Measurements from ENCODE around the gene FBLIM1. TPM values are rescaled to one million over a fixed set of nuclear protein-coding genes. Genes with fewer than 3 reads are reported as not detected.
A peak's percentile ranks its signal among the peaks of the same experiment; 100 is the strongest.

Gene FBLIM1
- total and polyA plus RNA-seq, 4 experiments from 2014 or later = not detected

- ChIA-PET CTCF (ENCODE audit: partially characterized antibody) (interaction anchor here (1.0 kb wide), 1 partner anchor 18 kb away, joined by 5 read pairs; no protein-coding TSS in a partner anchor), POLR2A (ENCODE audit: partially characterized antibody) (no interaction called here)
- Mint-ChIP-seq H3K36me3 (no peaks in the 10 kb centered on the region), H3K27me3 (peaks cover 2% of the 10 kb centered on the region in 2 donors), H3K9me3 (no peaks in the 10 kb centered on the region), H3K4me1 (no peaks in the 10 kb centered on the region), H3K27ac (no peak overlapping the region), H3K4me3 (no peak overlapping the region)
- Histone ChIP-seq H3K4me1 (ENCODE audit: insufficient read depth, low read length) (no peaks in the 10 kb centered on the region), H3K9me3 (ENCODE audit: control insufficient read depth in 1 of 2, low read length in 2 of 2) (no peaks in the 10 kb centered on the region), H3K27ac (ENCODE audit: low read depth, low read length) (no peak overlapping the region), H3K4me3 (ENCODE audit: low read length in 2 of 2) (no peak overlapping the region), H3K36me3 (ENCODE audit: insufficient read depth, low read length) (no peaks in the 10 kb centered on the region), H3K27me3 (ENCODE audit: insufficient read depth, low read length) (no peaks in the 10 kb centered on the region)
- DNase-seq = no peak
- intact Hi-C loops (cut with micrococcal nuclease) = no loop called here
These were observed 39.2 kb downstream of the FBLIM1 start for GRCh38 chr1:15797614-15798390.

GRCh38 chr1:15799004-15799867 is 40.6 kb downstream of the FBLIM1 start:
- ChIA-PET CTCF (ENCODE audit: partially characterized antibody) (interaction anchor here (1.1 to 1.3 kb wide), 2 partner anchors 8 to 255 kb away, joined by 3 to 5 read pairs; no protein-coding TSS in a partner anchor), POLR2A (ENCODE audit: partially characterized antibody) (no interaction called here)
- DNase-seq = no peak
- peaks cover 0 to 2% (median 0%) of the 10 kb centered on the region in 4 donors for H3K4me1 Mint-ChIP-seq
- no peak overlapping the region for H3K27ac Mint-ChIP-seq
- no peak overlapping the region for H3K27ac ChIP-seq (ENCODE audit: low read depth, low read length)
- H3K4me1 ChIP-seq (ENCODE audit: insufficient read depth, low read length) = no peaks in the 10 kb centered on the region
- H3K9me3 Mint-ChIP-seq = no peaks in the 10 kb centered on the region
- no peaks in the 10 kb centered on the region for H3K9me3 ChIP-seq (ENCODE audit: control insufficient read depth in 1 of 2, low read length in 2 of 2)
- H3K27me3 Mint-ChIP-seq = peaks cover 2 to 4% of the 10 kb centered on the region in 2 donors
- H3K36me3 Mint-ChIP-seq = no peaks in the 10 kb centered on the region
- no peaks in the 10 kb centered on the region for H3K27me3 ChIP-seq (ENCODE audit: insufficient read depth, low read length)
- no peak overlapping the region for H3K4me3 ChIP-seq (ENCODE audit: low read length in 2 of 2)
- intact Hi-C loops (cut with micrococcal nuclease) = no loop called here
- H3K4me3 Mint-ChIP-seq = no peak overlapping the region
- no peaks in the 10 kb centered on the region for H3K36me3 ChIP-seq (ENCODE audit: insufficient read depth, low read length)

- Histone ChIP-seq H3K36me3 (ENCODE audit: insufficient read depth, low read length) (no peaks in the 10 kb centered on the region), H3K9me3 (ENCODE audit: control insufficient read depth in 1 of 2, low read length in 2 of 2) (no peaks in the 10 kb centered on the region), H3K27ac (ENCODE audit: low read depth, low read length) (no peak overlapping the region), H3K27me3 (ENCODE audit: insufficient read depth, low read length) (no peaks in the 10 kb centered on the region), H3K4me1 (ENCODE audit: insufficient read depth, low read length) (no peaks in the 10 kb centered on the region), H3K4me3 (ENCODE audit: low read length in 2 of 2) (no peak overlapping the region)
- intact Hi-C loops (cut with micrococcal nuclease) = no loop called here
- ChIA-PET POLR2A (ENCODE audit: partially characterized antibody) (no interaction called here), CTCF (ENCODE audit: partially characterized antibody) (interaction anchor here (0.8 to 1.1 kb wide), 2 partner anchors 8 to 9 kb away, joined by 3 read pairs; no protein-coding TSS in a partner anchor)
- H3K9me3 Mint-ChIP-seq = no peaks in the 10 kb centered on the region
- no peak for DNase-seq
- H3K27me3 Mint-ChIP-seq = peaks cover 2 to 4% of the 10 kb centered on the region in 2 donors
- no peak overlapping the region for H3K4me3 Mint-ChIP-seq
- no peak overlapping the region for H3K27ac Mint-ChIP-seq
- H3K36me3 Mint-ChIP-seq = no peaks in the 10 kb centered on the region
- H3K4me1 Mint-ChIP-seq = peaks cover 0 to 2% (median 0%) of the 10 kb centered on the region in 4 donors
These were observed 41.6 kb downstream of the FBLIM1 start for GRCh38 chr1:15799928-15800835.

GRCh38 chr1:15802234-15802965 is 43.8 kb downstream of the FBLIM1 start:
- POLR2A ChIA-PET (ENCODE audit: partially characterized antibody) = no interaction called here
- Histone ChIP-seq H3K4me1 (ENCODE audit: insufficient read depth, low read length) (no peaks in the 10 kb centered on the region), H3K9me3 (ENCODE audit: control insufficient read depth in 1 of 2, low read length in 2 of 2) (no peaks in the 10 kb centered on the region), H3K4me3 (ENCODE audit: low read length in 2 of 2) (no peak overlapping the region), H3K27me3 (ENCODE audit: insufficient read depth, low read length) (no peaks in the 10 kb centered on the region), H3K27ac (ENCODE audit: low read depth, low read length) (no peak overlapping the region), H3K36me3 (ENCODE audit: insufficient read depth, low read length) (no peaks in the 10 kb centered on the region)
- CTCF ChIA-PET (ENCODE audit: partially characterized antibody) = interaction anchor here (0.6 to 0.8 kb wide), 3 partner anchors 13 to 276 kb away, joined by 3 read pairs; no protein-coding TSS in a partner anchor
- DNase-seq = no peak
- H3K27me3 Mint-ChIP-seq = peaks cover 2 to 4% of the 10 kb centered on the region in 2 donors
- H3K9me3 Mint-ChIP-seq = no peaks in the 10 kb centered on the region
- H3K4me3 Mint-ChIP-seq = no peak overlapping the region
- intact Hi-C loops (cut with micrococcal nuclease) = no loop called here
- peaks cover 0 to 2% (median 0%) of the 10 kb centered on the region in 4 donors for H3K4me1 Mint-ChIP-seq
- no peaks in the 10 kb centered on the region for H3K36me3 Mint-ChIP-seq
- H3K27ac Mint-ChIP-seq = no peak overlapping the region

- no peak overlapping the region for H3K27ac ChIP-seq (ENCODE audit: low read depth, low read length)
- DNase-seq = peak in 3 of 5 donors; percentile 10 to 24 (median 13)
- Mint-ChIP-seq H3K36me3 (no peaks in the 10 kb centered on the region), H3K4me1 (peaks cover 0 to 2% (median 0%) of the 10 kb centered on the region in 4 donors), H3K27me3 (peaks cover 2 to 4% of the 10 kb centered on the region in 2 donors), H3K4me3 (no peak overlapping the region), H3K27ac (no peak overlapping the region), H3K9me3 (no peaks in the 10 kb centered on the region)
- CTCF ChIA-PET (ENCODE audit: partially characterized antibody) = interaction anchor here (0.6 to 1.8 kb wide), 4 partner anchors 9 to 252 kb away, joined by 3 to 7 read pairs (median 4); no protein-coding TSS in a partner anchor
- POLR2A ChIA-PET (ENCODE audit: partially characterized antibody) = no interaction called here
- H3K9me3 ChIP-seq (ENCODE audit: control insufficient read depth in 1 of 2, low read length in 2 of 2) = no peaks in the 10 kb centered on the region
- no peaks in the 10 kb centered on the region for H3K4me1 ChIP-seq (ENCODE audit: insufficient read depth, low read length)
- no peak overlapping the region for H3K4me3 ChIP-seq (ENCODE audit: low read length in 2 of 2)
- H3K36me3 ChIP-seq (ENCODE audit: insufficient read depth, low read length) = no peaks in the 10 kb centered on the region
- no peaks in the 10 kb centered on the region for H3K27me3 ChIP-seq (ENCODE audit: insufficient read depth, low read length)
- intact Hi-C loops (cut with micrococcal nuclease) = loop anchor here (1.0 kb wide), 1 partner anchor 191 kb away; no protein-coding TSS in a partner anchor
These were observed 44.8 kb downstream of the FBLIM1 start for GRCh38 chr1:15803380-15803779.

GRCh38 chr1:15804060-15804459 is 45.5 kb downstream of the FBLIM1 start:
- H3K27me3 Mint-ChIP-seq = peaks cover 2 to 4% of the 10 kb centered on the region in 2 donors
- H3K9me3 Mint-ChIP-seq = no peaks in the 10 kb centered on the region
- H3K27ac ChIP-seq (ENCODE audit: low read depth, low read length) = no peak overlapping the region
- H3K4me1 ChIP-seq (ENCODE audit: insufficient read depth, low read length) = no peaks in the 10 kb centered on the region
- no peak overlapping the region for H3K4me3 ChIP-seq (ENCODE audit: low read length in 2 of 2)
- peaks cover 0 to 2% (median 0%) of the 10 kb centered on the region in 4 donors for H3K4me1 Mint-ChIP-seq
- no peak overlapping the region for H3K27ac Mint-ChIP-seq
- DNase-seq = no peak
- intact Hi-C loops (cut with micrococcal nuclease) = no loop called here
- H3K4me3 Mint-ChIP-seq = no peak overlapping the region
- no peaks in the 10 kb centered on the region for H3K36me3 ChIP-seq (ENCODE audit: insufficient read depth, low read length)
- H3K27me3 ChIP-seq (ENCODE audit: insufficient read depth, low read length) = no peaks in the 10 kb centered on the region
- CTCF ChIA-PET (ENCODE audit: partially characterized antibody) = interaction anchor here (0.6 to 1.8 kb wide), 4 partner anchors 9 to 251 kb away, joined by 3 to 7 read pairs (median 4); no protein-coding TSS in a partner anchor
- no peaks in the 10 kb centered on the region for H3K9me3 ChIP-seq (ENCODE audit: control insufficient read depth in 1 of 2, low read length in 2 of 2)
- POLR2A ChIA-PET (ENCODE audit: partially characterized antibody) = no interaction called here
- no peaks in the 10 kb centered on the region for H3K36me3 Mint-ChIP-seq

Measured in CD4-positive, alpha-beta memory T cell (primary cell).